Stimulated activated CD8-positive, alpha-beta memory T cell treated with anti-CD3 and anti-CD28 coated beads, Interleukin-4, amount 100 ng/mL, for 48 hours (primary cell): ENCODE measurements around the gene SH2D7.

Experiments used
- DNase-seq: peaks from one replicate; pipeline ENCODE4 v3.0.0-alpha.2; 2020

The SH2D7 gene

GRCh38 chr15:78092261-78093041, at the start of gene SH2D7:
Gene SH2D7, plus strand, starts transcription at chr15:78092561. Its CDS starts 24 bp downstream, at chr15:78092585.
- DNase-seq: no peak

DNA sequence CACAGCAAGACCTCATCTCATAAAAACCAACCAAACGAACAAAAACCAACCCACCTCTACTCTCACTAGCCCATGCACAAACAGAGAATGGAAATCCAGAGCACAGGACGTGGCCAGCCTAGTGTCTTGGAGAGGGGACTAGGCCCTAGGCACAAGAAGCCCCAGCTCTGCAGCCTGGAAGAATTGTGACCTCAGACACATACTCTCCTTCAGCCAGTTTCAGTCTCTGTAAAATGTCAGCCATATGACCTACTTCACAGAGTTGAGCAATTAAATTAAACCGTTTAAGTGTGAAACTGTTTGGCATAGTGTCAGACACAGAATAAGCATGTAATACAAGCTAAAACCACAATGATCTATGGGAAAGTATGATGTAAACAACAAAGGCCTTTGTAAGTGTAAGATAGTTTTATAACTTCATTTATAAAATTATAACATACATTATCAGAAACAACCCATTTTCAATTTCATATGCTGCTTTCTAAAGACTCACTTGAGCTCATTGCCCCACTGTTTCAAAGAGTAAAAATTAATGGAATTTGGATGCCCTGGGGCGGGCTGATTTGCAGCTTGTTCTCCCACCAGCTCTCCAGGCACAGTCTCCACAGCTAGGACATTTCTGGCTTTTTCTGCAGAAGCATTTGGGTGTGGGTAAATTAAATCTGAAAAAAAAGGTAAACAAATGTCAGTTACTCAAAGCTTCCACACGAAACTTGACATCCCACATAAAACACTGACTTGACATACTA, 47.8 kb upstream of the SH2D7 start:
- no peak for DNase-seq

- DNase-seq: no peak
These were observed 47.2 kb upstream of the SH2D7 start for GRCh38 chr15:78045189-78045588.

DNA sequence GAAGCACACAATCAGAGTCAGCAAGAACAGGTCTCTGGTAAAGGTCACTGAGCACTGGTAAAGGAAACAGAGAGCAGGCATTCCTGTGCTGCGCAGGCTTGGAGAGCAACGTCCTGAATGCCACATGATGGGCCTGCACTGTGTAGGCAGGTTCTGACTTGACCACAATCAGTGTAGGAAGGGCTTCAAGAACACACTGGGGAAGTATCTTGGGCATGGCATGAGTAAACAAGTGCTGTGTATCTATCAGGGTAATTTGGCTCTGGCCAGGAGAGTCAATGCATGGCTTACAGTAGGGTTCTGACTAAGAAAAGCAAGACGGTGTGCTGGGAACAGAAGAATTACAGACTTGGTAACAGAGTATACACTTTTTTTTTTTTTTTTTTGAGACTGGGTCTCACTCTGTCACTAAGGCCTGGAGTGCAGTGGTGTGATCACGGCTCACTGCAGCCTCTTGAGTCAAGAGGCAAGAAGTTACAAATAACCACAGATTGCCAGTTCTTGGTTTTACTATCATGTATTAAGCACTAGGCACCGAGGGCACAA, 45.5 kb upstream of the SH2D7 start:
- DNase-seq: no peak

GRCh38 chr15:78047761-78048627, 44.4 kb upstream of the SH2D7 start:
- no peak for DNase-seq

GRCh38 chr15:78048628-78048920, 43.8 kb upstream of the SH2D7 start:
- no peak for DNase-seq

DNA sequence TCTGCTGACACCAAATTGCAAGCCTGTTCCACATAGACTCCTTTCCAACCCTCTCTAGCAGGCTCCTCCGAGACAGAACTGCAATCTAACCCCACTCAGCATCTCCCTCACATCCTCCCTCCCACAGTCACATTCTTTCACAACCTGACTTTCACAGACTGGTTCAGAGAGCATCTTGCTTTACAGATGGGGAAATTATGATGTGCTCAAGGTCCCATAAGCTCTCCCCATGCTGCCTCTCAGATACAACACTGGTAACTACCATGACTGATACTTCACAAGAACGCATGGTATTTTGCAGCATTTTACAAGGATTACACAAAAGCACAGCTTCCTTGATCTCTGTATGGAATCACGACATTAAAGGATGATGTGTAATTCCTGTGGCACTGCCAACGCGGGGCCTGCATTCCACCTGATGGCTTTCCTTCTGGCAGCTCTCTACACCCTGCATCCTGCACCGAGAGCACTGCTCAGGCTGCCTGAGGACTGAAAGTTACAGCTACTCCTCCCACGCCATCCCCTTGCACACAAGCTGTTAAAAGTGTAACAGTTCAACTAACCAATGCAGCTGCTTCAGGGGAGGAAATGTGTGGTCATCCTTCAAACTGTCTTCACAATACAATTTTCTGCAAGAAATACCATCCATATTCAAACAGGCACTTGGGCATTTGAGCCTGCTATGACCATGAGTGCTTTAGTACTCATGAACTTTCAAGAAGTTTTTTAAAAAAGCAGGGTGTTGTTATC, 42.5 kb upstream of the SH2D7 start:
- DNase-seq: peak; percentile 77

DNA sequence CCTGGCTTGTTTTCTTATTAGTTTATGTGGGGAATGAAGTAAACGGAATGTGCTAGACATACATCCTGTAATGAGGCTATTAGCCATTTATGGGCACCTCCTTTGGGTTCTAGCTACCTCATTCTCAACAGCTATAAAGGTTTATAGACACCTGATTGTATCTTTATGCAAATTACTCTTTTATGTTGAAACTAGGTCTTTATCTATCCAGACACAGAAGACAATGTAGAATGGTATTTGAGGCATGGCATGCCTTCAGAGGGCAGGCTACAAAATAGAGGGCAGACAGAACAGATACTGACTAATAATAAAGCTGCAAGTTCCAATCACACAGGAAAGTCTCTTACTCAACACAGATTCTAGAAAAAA, 41.9 kb upstream of the SH2D7 start:
- no peak for DNase-seq

GRCh38 chr15:78050826-78051225, 41.5 kb upstream of the SH2D7 start:
- no peak for DNase-seq

DNA sequence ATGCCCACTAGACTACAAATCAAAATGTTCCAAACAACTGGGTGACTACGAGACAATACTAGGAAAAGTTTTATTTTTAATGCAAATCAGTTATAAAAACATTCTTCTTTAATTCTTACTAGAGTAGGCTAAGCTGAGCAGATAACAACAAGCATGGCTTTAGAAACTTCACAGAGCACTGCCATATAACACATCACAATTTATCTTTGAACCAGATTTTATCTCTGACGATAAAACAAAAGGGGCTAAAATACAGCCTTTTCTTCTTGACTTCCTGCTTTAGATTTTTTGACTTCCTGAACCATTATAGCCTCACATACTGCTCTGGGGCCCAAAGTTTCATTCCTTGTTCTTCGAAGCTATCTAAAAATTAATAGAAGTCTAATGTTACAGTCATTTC, 40.8 kb upstream of the SH2D7 start:
- DNase-seq: no peak

DNA sequence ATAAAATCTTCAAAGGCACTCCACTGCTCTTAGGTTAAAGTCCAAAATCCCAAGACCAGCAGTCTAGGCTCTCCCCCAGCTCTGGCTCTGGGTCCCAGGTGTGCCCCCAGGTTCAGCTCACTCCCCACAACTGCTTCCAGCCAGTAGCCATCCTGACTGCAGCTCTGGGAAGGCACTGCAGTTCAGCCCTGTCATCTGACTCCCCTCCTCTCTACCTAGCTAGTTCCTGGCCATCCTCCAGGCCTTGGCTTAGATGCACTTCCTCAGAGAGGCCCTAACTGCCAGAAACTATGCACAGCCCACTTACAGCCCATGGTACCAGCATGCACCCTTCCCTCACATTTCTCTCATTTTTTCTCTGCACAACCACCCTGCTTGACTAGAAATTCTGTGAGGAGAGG, 40.4 kb upstream of the SH2D7 start:
- DNase-seq: no peak

- DNase-seq: no peak
These were observed 39.8 kb upstream of the SH2D7 start for GRCh38 chr15:78052545-78052944.

DNA sequence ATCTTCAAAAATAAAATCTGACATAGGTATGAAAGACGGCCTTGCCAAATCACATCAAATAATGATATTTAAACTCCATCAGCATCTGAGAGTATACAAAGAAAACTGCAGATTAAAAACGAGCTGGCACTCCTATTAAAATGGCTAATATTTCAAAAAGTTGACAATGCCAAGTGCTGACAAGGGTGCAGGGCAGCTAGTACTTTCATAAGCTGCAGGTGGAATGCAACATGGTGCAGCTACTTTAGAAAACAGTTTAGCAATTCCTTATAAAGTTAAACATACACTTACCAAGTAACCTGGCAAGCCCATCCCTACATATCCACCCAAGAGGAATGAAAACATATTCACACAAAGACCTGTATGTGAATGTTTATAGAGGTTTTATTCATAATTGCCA, 37.8 kb upstream of the SH2D7 start:
- no peak for DNase-seq

DNA sequence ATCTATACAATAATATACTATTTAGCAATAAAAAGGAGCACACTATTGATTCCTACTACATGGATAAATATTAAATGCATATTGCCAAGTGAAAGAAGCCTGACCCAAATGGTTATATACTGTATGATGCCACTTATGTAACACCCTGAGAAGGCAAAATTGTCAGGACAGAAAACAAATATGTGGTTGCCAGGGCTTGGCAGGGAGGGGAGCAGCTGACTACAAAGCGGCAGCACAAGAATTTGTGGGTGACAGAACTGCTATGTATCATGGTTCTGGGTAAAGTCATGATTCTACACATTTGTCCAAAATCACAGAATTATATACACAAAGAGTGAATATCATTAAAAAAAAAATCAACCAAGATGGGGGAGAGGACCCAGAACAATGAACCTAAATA, 37.4 kb upstream of the SH2D7 start:
- DNase-seq: peak; percentile 24

- DNase-seq: no peak
These were observed 36.2 kb upstream of the SH2D7 start for GRCh38 chr15:78055919-78056713.

DNA sequence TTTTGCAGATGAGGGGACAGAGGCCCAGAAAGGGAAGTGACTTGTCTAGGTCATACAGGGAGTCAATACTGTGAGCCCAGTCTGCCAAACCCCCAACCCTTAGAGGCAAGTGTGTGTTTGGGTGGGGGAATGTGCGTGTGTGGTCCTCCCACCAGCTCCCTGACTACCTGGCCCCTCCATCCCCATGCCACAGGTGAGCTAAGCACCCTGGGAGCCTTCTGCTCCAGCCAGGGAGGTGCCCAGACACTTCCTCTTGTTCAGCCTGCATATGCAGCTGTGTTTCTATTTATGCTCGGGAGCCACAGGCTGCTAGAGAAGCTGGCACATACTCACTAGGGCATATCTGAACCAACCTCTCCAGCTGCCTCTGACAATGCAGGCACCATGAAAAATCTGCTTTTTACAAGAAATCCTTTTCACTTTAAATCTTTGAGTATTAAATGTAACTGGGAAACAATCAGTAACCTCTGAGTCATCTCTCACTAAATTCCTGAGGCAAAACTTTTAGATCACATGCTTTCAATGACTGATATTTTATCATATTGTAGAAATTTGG, 35.6 kb upstream of the SH2D7 start:
- no peak for DNase-seq

- no peak for DNase-seq
These were observed 34.6 kb upstream of the SH2D7 start for GRCh38 chr15:78057803-78058202.

GRCh38 chr15:78058401-78058935, 33.9 kb upstream of the SH2D7 start:
- no peak for DNase-seq

DNA sequence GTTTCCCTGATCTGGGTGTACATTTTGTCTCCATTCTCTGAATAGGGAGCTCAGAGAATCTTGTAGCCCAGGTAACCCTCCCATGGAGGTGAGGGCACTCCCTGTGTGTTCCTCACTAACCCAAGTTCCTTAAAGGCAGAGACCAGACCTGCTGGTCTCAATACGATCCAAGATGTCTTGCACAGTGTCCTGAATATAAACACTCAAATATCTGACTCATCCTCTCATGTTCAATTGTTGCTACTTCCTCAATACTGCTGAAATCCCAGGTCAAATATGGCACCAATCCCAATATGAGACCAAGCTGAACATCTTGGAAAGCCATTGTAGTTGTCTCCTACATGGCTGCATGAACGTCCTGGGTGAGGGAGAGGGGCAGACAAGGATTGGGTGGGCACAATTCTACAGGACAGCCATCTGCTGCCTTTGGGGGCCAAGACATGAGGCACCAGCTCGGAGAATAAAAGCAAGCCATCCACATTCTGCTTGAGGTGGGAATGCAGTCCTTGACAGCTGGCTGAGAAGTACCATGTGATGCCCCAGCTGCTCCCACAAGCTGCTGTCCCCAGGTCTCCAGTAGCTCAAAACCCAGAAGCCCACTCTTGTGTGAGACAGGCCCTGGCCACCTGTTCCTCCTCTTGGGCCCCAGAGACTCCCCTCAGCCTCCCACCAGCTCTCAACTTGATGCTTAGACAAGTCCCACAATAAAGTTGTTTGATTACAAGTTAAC, 33.1 kb upstream of the SH2D7 start:
- DNase-seq: no peak

DNA sequence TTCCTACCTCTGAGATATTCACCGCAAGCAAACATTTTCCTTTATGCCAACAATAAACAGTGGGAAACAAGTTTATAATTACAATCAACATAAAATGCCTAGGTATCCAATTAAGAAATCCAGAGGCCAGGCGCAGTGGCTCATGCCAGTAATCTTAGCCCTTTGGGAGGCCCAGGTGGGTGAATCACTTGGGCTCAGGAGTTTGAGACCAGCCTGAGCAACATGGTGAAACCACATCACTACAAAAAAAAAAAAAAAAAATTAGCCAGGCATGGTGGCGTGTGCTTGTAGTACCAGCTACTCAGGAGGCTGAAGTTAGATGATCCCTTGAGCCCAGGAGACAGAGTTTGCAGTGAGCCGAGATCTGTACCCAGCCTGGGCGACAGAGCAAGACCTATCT, 32.1 kb upstream of the SH2D7 start:
- DNase-seq: no peak
